ENCODE measurements around the gene TAPT1. TPM values are rescaled to one million over a fixed set of nuclear protein-coding genes. Genes with fewer than 3 reads are reported as not detected.

Gene TAPT1
- 8.5 and 8.8 TPM in 2 replicates for total RNA-seq

GRCh38 chr4:16225863-16226815, at the start of gene TAPT1:
TSS of gene TAPT1 (minus strand) at chr4:16226471. CDS start at chr4:16226457, 14 bp downstream.

Other genes starting within 250 kb of the TAPT1 start
- not detected in 2 replicates for gene PROM1, start 142.4 kb downstream of the TAPT1 start, total RNA-seq